ENCODE measurements around the gene NDUFB10.

NDUFB10 gene

DNA sequence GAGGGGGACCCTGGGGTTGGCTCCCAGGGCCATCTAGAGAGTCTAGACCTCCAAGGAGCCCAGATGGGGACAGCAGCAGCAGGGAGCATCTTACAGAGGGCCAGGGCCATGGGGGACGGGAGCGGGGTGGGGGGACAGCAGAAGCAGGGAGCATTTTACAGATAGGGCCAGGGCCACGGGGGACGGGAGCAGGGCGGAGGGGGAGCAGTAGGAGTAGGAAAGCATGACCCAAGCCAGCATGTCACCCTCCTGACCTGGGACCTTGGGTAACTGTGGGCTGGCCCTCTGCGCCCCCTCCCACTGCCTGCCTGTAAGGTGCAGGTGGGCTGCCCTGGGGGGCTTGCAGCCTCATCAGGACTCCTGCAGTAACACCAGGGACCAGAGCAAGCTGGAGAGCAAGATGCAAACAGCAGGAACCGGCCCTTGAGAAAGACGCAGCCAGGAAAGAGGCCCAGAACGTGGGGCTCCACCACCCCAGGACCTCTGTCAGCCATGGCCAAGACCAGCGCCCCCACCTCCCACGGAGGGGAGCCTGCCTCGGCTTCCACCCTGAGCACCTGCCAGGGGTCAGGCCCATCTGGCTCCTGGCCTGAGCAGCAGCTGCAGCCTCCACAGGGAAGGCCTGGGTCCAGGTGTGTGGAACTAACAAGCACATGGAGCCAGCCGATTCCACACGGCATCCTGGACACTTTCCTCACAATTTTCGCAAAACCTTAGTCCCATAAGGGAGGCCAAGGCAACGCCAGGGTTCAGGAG is 47.9 kb downstream of the NDUFB10 start:
- DNase-seq (ENCODE audit: extremely low read depth, low read depth), result no peak
- TF ChIP-seq, protein P1, sequence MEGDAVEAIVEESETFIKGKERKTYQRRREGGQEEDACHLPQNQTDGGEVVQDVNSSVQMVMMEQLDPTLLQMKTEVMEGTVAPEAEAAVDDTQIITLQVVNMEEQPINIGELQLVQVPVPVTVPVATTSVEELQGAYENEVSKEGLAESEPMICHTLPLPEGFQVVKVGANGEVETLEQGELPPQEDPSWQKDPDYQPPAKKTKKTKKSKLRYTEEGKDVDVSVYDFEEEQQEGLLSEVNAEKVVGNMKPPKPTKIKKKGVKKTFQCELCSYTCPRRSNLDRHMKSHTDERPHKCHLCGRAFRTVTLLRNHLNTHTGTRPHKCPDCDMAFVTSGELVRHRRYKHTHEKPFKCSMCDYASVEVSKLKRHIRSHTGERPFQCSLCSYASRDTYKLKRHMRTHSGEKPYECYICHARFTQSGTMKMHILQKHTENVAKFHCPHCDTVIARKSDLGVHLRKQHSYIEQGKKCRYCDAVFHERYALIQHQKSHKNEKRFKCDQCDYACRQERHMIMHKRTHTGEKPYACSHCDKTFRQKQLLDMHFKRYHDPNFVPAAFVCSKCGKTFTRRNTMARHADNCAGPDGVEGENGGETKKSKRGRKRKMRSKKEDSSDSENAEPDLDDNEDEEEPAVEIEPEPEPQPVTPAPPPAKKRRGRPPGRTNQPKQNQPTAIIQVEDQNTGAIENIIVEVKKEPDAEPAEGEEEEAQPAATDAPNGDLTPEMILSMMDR (IDR thresholded peaks at IDR 0.05; ENCODE audit: low read depth, low read length), result no peak

DNA sequence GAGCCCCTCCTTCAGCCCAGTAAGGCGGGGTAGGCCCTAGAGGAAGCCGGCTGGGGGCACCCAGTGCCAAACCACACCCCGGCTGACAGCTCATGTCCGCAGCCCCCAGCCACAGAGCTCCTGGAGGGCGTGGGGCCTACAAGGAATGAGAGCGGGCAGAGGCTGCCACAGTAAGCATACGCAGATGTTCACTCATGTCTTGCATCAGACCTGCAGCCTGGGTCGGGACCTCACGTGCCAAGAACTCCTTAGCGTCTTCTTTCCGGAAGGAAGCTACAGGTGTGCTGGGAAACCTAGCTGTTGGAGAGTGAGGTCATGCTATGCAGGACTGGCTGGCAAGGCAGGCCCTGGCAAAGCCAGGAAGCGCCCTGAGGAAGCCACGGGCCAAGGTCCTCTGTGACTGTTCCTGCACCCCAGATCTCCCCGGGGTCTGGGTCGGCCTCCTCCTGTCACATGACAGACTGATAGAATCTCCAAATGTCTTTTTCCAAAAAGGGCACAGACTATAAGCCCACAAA is 48.7 kb downstream of the NDUFB10 start:
- TF ChIP-seq, protein P1 (IDR thresholded peaks at IDR 0.05; ENCODE audit: low read depth, low read length), result no peak
- peak; percentile 69 for DNase-seq (ENCODE audit: extremely low read depth, low read depth)

DNA sequence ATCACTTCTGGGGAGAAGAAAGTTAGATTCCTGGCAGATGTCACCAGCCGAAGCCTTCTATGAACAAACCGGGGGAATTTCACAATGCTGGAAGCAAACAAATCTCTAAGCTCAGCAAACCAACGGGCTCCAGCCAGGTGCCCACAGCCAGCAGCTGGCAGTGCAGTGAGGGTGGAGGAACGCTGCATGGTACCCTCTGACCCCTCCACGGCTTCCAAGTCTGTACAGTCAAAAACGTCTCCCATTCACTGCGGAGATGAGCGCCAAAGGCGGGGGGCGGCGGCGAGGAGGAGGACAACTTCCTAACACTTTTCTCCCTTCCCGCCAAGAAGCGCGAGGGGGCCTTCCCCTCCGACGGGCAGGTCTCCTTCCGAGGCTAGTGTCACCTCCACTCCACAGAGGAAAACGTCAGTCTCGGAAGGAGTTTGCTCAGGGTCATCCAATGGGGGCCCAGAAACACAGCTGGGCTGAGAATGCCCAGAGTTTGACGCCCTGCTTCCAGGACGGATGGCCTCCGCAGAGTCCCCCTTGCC is 49.4 kb downstream of the NDUFB10 start:
- DNase-seq (ENCODE audit: extremely low read depth, low read depth), result no peak
- TF ChIP-seq, protein P1 (IDR thresholded peaks at IDR 0.05; ENCODE audit: low read depth, low read length), result no peak

DNA sequence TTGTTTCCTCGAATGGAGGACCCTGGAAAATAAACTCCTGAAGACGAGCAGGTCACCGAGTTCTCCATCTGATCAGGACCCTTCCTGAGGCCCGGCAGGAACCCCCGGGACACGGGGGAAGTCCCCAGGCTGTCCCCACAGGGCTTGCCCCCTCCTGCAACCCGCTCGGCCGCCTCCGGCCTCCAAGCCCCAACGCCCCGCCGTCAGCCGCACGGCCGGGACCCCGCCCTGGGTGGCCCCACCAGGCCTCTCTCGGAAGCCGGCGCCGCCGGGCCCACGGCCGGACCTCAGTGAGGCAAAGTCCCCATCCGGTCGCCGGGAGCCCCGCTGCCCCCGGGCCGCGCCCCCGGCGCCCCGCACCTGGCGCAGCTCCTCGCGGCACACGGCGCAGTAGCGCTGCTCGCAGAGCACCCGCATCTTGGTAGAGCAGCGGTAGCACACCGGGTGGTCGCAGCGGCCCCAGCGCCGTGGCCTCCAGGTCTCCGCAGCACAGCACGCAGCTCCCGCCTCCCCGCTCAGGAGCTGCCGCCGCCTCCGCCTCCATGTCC is 49.9 kb downstream of the NDUFB10 start:
- no peak for DNase-seq (ENCODE audit: extremely low read depth, low read depth)
- TF ChIP-seq, protein P1 (IDR thresholded peaks at IDR 0.05; ENCODE audit: low read depth, low read length), result no peak

DNA sequence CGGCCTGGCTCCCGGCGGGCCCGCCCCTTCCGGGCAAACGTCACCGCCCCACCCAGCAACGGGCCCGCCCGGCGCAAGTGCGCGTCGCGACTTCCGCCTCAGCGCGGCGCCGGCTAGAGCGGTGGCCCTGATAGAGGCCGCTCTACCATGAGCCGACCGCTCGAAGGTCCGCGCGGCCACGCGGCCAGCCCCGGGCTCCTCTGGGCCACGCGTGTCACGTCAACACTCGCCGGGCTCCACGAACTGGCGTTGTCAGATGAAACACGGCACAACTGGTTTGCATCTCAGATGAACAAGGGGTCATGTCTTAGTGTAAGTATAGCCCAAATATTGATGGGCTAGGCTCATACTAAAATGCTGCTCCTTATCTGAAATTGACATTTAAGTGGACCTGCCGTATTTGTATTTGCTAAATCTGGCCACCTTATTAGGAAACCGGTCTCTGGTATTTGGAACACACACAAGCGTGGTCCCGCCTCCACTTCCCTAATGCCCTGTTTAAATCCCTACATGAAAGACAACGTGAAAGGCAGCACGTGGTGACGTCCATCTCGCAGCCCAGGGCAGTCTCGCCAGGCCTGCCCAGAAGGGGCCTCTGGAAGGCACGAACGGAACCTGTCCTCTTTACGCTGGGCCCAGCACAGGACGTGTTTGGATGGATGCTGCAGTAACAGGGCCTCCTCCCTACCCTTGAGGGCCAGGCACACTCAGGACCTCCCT is 50.6 kb downstream of the NDUFB10 start, which contains the start of gene ZNF598:
TSS of gene ZNF598 (minus strand) at position 31 of the 720 bp plus-strand sequence.
- TF ChIP-seq, protein P1 (IDR thresholded peaks at IDR 0.05; ENCODE audit: low read depth, low read length), result no peak; the same call in 1 of the 2 replicates
- peak; percentile 66 for DNase-seq (ENCODE audit: extremely low read depth, low read depth)
